GM12865 (cell line): Measurements from ENCODE around the gene GPR101.
A peak's percentile ranks its signal among the peaks of the same experiment; 100 is the strongest.

Source experiments
- DNase-seq: peaks from one replicate; pipeline ENCODE4 v3.0.0; 2010; ENCODE audit warnings: low read depth
- H3K4me3 ChIP-seq: 2 replicates; pipeline ENCODE4 v1.5.1; 2011; ENCODE audit warnings: mild to moderate bottlenecking, low read depth, low read length, control low read depth
- CTCF ChIP-seq: IDR thresholded peaks from 2 replicates; pipeline ENCODE4 v1.5.1; 2011; ENCODE audit warnings: low read length, control low read depth, low read depth, inconsistent platforms; ENCODE audit not compliant: insufficient read depth; ENCODE audit errors: missing control alignments

Gene GPR101

GRCh38 chrX:137058339-137059127, 24.7 kb upstream of the GPR101 start:
- H3K4me3 ChIP-seq = no peak overlapping the region
- no peak for DNase-seq
- TF ChIP-seq CTCF = no peak

DNA sequence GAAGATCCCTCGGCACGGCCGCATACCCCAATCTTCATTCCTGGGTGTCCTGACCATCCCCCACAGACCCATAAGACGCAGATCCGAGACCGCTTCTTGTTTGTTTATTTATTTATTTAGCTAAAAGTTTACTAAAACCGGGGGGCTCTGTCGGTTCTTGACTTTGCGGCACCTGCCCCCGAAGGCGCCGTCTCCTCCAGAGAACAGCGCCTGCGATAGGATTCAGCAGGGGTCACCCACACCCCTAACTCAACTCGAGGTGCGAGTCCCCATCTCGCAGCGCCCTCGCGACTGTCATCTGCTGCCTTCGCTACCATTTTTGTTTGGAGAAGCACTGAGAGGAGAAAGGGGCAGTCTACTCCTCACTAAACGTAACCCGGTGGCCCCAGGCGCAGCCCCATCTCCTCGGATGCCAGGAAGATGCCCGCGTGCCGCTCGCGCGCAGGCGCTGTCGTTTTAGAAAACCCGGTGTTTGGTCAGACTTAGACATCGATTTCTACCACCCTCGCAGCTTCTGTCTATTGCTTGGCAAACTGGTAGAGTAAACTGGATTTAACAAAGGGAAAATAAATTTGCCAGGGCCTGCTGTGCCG, 18.9 kb upstream of the GPR101 start:
- no peak for TF ChIP-seq CTCF
- no peak for DNase-seq
- peak overlapping the region; percentile 60 for H3K4me3 ChIP-seq

GRCh38 chrX:137051978-137052642, 18.3 kb upstream of the GPR101 start:
- DNase-seq = peak; percentile 63
- peak overlapping the region; percentile 60 for H3K4me3 ChIP-seq
- TF ChIP-seq CTCF = peak; percentile 86

GRCh38 chrX:137044893-137045292, 11.1 kb upstream of the GPR101 start:
- no peak for DNase-seq

DNA sequence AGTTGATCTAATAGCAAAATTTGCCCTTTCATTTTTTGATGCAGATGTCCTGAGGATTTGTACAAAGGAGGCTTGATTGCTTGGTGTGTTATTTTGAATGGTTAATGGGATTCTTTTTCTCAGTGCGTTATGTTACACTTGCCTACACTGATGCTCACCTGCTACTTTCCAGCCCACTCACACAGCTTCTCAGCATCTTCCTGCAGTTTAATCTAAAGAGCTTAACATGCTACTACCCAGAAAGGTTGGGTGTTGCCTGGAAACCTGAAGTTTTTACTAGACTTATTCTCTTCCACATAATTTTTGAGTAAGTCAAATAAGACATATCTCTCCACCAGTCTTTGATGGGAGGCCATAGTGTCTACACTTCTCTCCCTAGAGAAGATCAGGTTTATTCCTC, 9.9 kb upstream of the GPR101 start:
- no peak overlapping the region for H3K4me3 ChIP-seq
- TF ChIP-seq CTCF = no peak
- DNase-seq = no peak

More at GRCh38 chrX:137044893-137045292, 11.1 kb upstream of the GPR101 start:
- TF ChIP-seq CTCF = no peak
- no peak overlapping the region for H3K4me3 ChIP-seq

GRCh38 chrX:137041329-137041728, 7.5 kb upstream of the GPR101 start:
- H3K4me3 ChIP-seq = no peak overlapping the region
- no peak for TF ChIP-seq CTCF
- no peak for DNase-seq
